Activated naive CD8-positive, alpha-beta T cell treated with anti-CD3 and anti-CD28 coated beads, Interleukin-2, amount 10 ng/mL, durations not matched to agents 7 days and 5 days (primary cell): ENCODE results near the gene AQP6. TPM values are rescaled to one million over a fixed set of nuclear protein-coding genes. Genes with fewer than 3 reads are reported as not detected.
A peak's percentile ranks its signal among the peaks of the same experiment; 100 is the strongest.

ENCODE experiments used
- ATAC-seq: fragments of 150-1000 bp; cut with Tn5 transposase; one replicate; pipeline ENCODE4 v1.10.0; 2021; ENCODE audit warnings: low read depth, moderate library complexity
- POLR2A ChIA-PET: fragments of 350-600 bp; sonication (Branson Sonifier 250); formaldehyde crosslinking; loops from one replicate; lab custom pipeline; 2021; ENCODE audit warnings: antibody characterized with exemption; lab: Charles Lee
- DNase-seq: peaks from one replicate; pipeline ENCODE4 v3.0.0; 2021
- H3K27ac Mint-ChIP-seq: one replicate; pipeline ENCODE4 v1.8.0; 2022; ENCODE audit warnings: mild to moderate bottlenecking, mixed read lengths
- H3K27me3 Mint-ChIP-seq: one replicate; pipeline ENCODE4 v1.8.0; 2022; ENCODE audit warnings: mild to moderate bottlenecking, moderate library complexity, mixed read lengths
- H3K36me3 Mint-ChIP-seq: one replicate; pipeline ENCODE4 v1.8.0; 2021; ENCODE audit warnings: mild to moderate bottlenecking, mixed read lengths
- H3K4me1 Mint-ChIP-seq: one replicate; pipeline ENCODE4 v1.8.0; 2021; ENCODE audit warnings: mixed read lengths
- H3K4me3 Mint-ChIP-seq: one replicate; pipeline ENCODE4 v1.8.0; 2022; ENCODE audit warnings: mild to moderate bottlenecking, moderate library complexity, mixed read lengths
- H3K9me3 Mint-ChIP-seq: one replicate; pipeline ENCODE4 v1.8.0; 2021; ENCODE audit warnings: mixed read lengths
- total RNA-seq, 2 experiments: library from RNA; stranded (reverse); gene quantifications; one replicate each; pipeline ENCODE4 v1.2.3, GENCODE V29; 2021

Gene AQP6
- total RNA-seq, 2 experiments from 2014 or later = not detected

DNA sequence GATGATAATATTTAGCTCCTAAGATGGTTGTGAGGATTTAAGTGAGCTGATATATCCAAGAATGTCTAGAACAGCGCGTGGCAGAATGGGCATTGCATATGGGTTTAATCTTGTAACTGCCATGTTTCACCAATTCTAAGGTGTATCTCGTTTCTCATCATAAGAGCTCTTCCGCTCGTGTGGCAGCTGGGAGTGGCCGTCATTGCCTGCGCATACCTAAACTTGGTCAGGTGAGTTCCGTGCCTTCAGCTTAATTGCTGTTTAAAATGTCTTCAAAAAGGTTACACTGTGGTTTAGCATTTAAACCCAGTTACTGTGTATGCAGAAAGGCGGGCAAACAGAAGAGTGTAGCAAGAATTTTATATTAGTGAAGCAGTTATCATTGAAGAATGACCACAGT, 26.7 kb upstream of the AQP6 start:
- Mint-ChIP-seq H3K4me3 (no peak overlapping the region), H3K27ac (no peak overlapping the region), H3K9me3 (no peaks in the 10 kb centered on the region), H3K27me3 (peaks cover 3% of the 10 kb centered on the region), H3K36me3 (no peaks in the 10 kb centered on the region), H3K4me1 (peaks cover 7% of the 10 kb centered on the region)
- POLR2A ChIA-PET = interaction anchor here (0.6 to 1.6 kb wide), 3 partner anchors 14 to 221 kb away, joined by 3 to 4 read pairs (median 3); partner anchors contain the start of gene CERS5
- ATAC-seq (no peak), DNase-seq (no peak)

DNA sequence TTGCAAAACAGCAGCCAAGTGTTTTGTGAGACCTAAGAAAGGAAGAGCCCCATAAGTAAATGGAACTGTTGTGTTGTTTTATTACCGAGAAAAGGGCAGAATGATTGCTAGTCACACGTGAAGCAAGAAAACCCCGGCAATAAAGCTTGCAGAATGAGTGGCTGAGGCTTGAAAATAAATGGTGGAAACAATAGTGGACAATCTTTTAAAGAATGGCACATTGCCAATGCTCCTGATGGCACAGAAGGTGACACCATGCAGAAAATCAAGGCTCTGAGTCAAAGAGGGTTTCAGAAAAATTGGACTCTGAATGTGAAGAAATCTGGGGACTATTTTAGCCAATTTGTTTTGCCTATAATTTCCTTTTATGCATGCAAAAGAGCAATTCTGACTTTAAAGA, 26.2 kb upstream of the AQP6 start:
- ATAC-seq = no peak
- no peak overlapping the region for H3K27ac Mint-ChIP-seq
- peaks cover 7% of the 10 kb centered on the region for H3K4me1 Mint-ChIP-seq
- no peaks in the 10 kb centered on the region for H3K36me3 Mint-ChIP-seq
- no peak overlapping the region for H3K4me3 Mint-ChIP-seq
- DNase-seq = no peak
- peaks cover 3% of the 10 kb centered on the region for H3K27me3 Mint-ChIP-seq
- no peaks in the 10 kb centered on the region for H3K9me3 Mint-ChIP-seq
- POLR2A ChIA-PET = interaction anchor here (0.6 kb wide), 1 partner anchor 166 kb away, joined by 3 read pairs; no protein-coding TSS in a partner anchor

DNA sequence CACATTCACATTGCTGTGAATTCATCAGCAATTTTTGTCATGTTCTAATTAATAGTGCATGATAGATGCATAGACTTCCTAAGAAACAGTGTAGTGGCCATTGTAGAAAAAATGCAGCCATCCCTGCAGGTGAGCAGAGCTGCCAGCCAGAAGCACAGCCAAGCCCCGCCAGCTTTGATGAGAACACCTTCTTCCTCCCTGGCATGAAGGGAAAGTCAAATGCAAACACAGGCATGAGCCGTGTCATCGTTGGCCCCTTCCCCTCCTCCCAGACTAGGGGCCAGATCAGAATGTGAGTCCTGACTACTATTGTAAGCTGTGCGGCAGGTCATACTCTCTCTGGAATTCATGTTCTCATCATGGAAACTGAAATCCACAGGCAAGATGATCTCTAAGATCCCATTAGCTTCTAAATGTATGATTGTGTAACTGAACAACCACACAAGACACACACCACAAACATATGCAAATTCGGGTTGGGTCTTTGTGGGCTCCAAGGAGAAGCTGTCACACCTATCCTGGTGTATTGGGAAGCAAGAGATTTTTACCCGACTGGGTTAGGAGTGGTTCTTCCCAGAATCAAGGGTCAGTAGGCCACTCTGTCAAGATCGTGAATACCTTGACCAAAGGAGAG, 25.0 kb upstream of the AQP6 start:
- H3K4me1 Mint-ChIP-seq = peaks cover 7% of the 10 kb centered on the region
- H3K27me3 Mint-ChIP-seq = peaks cover 3% of the 10 kb centered on the region
- no peaks in the 10 kb centered on the region for H3K9me3 Mint-ChIP-seq
- no peak overlapping the region for H3K4me3 Mint-ChIP-seq
- ATAC-seq (no peak), DNase-seq (peak; percentile 21)
- H3K27ac Mint-ChIP-seq = no peak overlapping the region
- H3K36me3 Mint-ChIP-seq = no peaks in the 10 kb centered on the region
- POLR2A ChIA-PET = no interaction called here

DNA sequence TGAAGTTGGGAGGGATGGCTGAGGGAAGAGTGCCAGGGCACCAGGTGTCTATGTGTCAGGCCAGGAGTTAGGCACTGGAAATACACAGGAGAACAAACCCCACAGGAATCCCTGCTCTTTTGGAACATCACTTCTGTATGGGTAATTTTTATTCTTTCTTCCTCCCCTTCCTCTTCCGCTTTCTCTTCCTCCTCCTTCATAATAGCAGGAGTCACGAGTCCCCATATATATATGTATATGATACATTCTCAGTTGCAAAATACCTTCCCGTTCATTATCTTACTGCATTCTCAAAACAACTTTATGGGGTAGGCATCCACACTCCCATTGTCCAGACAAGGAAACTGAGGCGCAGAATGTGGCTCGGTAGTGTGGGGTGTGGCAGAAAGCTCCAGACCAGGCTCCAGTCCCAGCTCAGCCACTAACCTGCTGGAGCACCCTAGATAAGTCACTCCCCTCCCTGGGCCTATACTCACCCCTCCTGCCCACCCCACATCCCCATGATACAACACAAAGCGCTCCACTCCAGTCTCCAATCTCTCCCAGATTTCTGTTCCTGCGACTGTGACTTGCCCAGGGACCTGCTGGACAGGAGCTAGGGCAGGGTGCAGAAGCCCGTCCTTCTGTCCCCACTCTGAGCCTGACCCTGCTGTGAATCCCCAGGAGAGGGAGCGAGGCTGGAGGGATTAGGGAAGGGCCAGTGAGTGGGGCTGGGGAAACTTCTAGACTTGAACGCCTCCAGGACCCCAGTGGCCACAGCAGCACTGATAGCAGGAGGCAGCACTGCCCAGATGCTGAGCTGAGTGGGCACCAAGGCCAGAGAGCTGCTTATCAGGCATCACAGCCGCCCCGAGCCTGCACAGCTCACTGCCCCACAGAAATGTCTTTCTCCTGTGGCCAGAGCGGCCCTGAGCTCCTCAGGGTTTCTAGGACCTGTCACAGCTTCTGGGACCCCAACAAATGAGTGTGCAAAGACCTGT, 23.6 kb upstream of the AQP6 start:
- Mint-ChIP-seq H3K27ac (no peak overlapping the region), H3K36me3 (no peaks in the 10 kb centered on the region), H3K27me3 (peaks cover 16% of the 10 kb centered on the region), H3K4me1 (peaks cover 7% of the 10 kb centered on the region), H3K9me3 (no peaks in the 10 kb centered on the region), H3K4me3 (no peak overlapping the region)
- DNase-seq = peak; percentile 21
- ATAC-seq = no peak
- POLR2A ChIA-PET = no interaction called here

DNA sequence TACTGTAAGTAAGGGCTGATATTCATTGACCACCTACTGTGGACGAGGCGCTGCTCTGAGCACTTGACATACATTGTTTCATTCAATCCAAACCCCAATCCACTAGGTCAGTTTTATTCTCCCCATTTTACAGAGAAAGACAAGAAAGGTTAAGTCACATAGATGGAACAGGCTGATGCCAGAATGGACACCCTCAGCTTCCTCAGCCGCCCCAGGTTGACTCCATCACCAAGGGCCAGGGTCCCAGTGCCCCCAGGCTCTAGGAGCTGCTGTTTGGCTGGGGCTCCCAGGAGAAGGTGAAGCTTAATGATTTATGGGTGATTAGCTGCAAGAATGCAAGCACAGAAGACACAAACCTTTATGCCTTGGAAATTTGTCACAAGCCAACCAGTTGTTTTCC, 22.9 kb upstream of the AQP6 start:
- DNase-seq (peak; percentile 6), ATAC-seq (no peak)
- Mint-ChIP-seq H3K4me3 (no peak overlapping the region), H3K4me1 (peaks cover 7% of the 10 kb centered on the region), H3K9me3 (no peaks in the 10 kb centered on the region), H3K36me3 (no peaks in the 10 kb centered on the region), H3K27ac (no peak overlapping the region), H3K27me3 (peaks cover 23% of the 10 kb centered on the region)
- POLR2A ChIA-PET = no interaction called here

DNA sequence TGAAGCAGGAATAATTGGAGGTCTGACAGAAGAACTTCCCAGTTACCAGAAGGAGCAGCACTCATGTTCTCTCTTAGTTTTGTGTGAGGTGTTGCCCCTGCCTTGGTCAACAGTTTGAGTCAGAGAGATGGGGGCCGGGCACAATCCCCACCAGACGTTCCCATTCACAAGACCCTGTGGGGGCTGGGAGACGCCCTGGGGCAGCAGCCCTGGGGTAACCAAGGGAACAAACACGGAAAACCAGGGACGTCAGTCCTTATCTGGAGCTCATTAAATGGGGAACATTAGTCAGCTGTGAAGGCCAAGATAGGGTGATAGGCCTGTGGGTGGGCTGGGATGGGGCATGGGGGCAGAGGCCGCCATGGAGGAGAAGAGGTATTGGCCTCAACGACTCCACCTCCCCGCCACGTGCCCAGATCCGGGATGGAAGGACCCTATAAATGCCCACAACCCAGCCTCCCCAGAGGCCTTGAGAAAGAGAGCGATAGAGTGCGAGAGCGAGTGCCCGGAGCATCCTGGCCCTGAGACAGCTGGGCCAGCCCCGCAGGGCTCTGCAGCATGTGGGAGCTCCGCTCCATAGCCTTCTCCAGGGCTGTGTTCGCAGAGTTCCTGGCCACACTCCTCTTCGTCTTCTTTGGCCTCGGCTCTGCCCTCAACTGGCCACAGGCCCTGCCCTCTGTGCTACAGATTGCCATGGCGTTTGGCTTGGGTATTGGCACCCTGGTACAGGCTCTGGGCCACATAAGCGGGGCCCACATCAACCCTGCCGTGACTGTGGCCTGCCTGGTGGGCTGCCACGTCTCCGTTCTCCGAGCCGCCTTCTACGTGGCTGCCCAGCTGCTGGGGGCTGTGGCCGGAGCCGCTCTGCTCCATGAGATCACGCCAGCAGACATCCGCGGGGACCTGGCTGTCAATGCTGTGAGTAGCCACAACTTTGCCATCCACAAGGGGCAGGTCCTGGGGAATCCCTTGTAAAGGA, 22.2 kb upstream of the AQP6 start, which contains the start of gene AQP2:
Gene AQP2 (plus strand): TSS at position 465 of the 979 bp plus-strand sequence. CDS start 94 bp downstream, at position 559.
- POLR2A ChIA-PET = no interaction called here
- DNase-seq = peak; percentile 19
- Mint-ChIP-seq H3K4me3 (no peak within 1 kb of the TSS), H3K4me1 (peaks cover 4% of the 10 kb centered on the region), H3K36me3 (no peaks in the 10 kb centered on the region), H3K27me3 (peaks cover 25% of the 10 kb centered on the region), H3K9me3 (no peaks in the 10 kb centered on the region), H3K27ac (no peak within 1 kb of the TSS)
- ATAC-seq = no peak

DNA sequence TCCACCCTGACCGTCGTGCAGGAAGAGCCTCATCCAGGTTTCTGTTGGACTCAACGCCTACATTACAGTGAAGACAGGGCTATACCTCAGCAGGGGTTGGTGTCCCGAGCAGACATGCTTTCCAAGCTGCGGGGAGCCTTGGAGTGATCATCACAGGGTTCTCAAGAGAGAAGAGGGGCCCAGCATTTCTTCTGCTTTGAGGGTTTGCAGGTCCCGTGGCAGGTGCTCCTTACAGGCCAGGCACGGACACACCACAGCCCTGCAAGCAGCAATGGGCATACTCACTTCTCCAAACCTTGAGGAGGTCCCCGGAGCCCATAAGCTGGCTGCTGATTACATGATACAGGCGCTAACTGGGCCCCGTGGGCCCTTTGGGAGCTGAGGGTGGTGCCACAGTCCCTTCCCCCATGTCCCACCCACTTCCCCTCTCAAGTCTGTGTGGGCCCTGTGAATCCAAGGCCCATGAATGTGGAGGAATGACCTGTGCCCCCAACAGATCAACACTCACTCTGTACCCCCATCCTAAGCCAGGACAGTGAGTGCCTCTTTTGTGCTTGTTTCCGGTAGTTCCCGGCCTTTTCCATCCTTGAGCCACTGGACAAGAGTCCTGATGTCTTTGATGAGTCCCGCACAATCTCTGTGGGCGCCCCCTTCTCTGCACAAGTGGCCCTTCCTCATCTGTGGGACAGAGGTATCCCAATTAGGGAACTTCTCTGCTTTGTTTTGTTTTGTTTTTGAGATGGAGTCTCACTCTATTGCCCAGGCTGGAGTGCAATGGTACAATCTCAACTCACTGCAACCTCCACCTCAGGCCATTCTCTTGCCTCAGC, 21.1 kb upstream of the AQP6 start:
- H3K4me3 Mint-ChIP-seq = no peak overlapping the region
- H3K4me1 Mint-ChIP-seq = no peaks in the 10 kb centered on the region
- DNase-seq (peak; percentile 21), ATAC-seq (no peak)
- H3K27ac Mint-ChIP-seq = no peak overlapping the region
- no peaks in the 10 kb centered on the region for H3K36me3 Mint-ChIP-seq
- POLR2A ChIA-PET = no interaction called here
- H3K27me3 Mint-ChIP-seq = peaks cover 35% of the 10 kb centered on the region
- no peaks in the 10 kb centered on the region for H3K9me3 Mint-ChIP-seq

DNA sequence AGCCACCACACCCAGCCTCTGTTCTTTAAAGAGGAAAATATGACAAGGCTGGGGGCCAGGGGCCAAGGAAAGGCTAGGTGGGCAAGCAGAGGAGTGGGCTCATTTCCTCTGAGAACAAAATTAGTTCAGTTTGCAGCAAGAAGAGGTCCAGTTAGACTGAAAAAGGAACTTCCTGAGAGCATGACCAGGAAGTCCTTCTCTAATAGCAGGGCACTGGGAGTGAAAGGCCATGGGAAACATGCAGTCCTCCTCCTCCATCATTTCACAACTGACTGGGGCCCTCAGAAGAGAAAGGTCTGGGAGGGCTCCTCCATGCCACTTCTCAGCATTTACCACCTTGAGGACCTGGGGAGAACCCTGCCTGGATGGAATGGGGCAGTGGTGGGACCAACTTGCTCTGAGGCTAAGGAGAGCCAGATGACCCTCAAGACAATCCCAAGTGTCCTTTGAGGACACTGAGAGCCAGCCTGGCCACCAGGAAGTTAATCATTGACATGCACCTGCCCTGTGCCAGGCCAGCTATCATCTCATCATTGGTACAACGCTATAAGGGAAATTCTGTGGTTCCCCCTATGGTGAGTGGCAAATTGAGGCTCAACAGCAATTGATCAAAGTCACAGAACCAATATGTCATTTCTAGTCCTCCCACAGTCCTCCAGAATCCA, 20.2 kb upstream of the AQP6 start:
- DNase-seq (peak; percentile 10), ATAC-seq (no peak)
- Mint-ChIP-seq H3K9me3 (no peaks in the 10 kb centered on the region), H3K4me1 (no peaks in the 10 kb centered on the region), H3K4me3 (no peak overlapping the region), H3K27me3 (peaks cover 43% of the 10 kb centered on the region), H3K27ac (no peak overlapping the region), H3K36me3 (no peaks in the 10 kb centered on the region)
- POLR2A ChIA-PET = no interaction called here

DNA sequence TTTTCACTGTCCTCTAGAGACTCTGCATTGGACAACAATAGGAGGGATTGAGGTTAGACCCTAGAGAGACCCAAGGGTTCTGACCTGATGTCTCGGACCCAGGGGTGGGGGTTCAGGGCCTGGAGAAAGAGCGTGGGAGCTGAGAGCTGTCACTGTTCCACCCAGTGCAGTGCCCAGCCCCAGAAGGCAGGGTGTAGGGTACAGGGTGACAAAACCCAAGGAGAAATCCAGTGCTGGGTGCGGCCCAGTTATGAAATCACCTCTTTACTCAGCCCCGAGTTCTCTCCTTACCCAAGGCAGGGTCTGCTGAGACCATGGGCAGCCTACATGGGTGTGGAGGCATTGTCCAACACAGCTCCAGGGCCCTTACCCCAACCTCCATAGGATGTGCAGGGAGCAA, 19.6 kb upstream of the AQP6 start:
- Mint-ChIP-seq H3K36me3 (no peaks in the 10 kb centered on the region), H3K27ac (no peak overlapping the region), H3K27me3 (peaks cover 47% of the 10 kb centered on the region), H3K4me1 (no peaks in the 10 kb centered on the region), H3K9me3 (no peaks in the 10 kb centered on the region), H3K4me3 (no peak overlapping the region)
- POLR2A ChIA-PET = no interaction called here
- no peak for ATAC-seq
- DNase-seq = no peak

DNA sequence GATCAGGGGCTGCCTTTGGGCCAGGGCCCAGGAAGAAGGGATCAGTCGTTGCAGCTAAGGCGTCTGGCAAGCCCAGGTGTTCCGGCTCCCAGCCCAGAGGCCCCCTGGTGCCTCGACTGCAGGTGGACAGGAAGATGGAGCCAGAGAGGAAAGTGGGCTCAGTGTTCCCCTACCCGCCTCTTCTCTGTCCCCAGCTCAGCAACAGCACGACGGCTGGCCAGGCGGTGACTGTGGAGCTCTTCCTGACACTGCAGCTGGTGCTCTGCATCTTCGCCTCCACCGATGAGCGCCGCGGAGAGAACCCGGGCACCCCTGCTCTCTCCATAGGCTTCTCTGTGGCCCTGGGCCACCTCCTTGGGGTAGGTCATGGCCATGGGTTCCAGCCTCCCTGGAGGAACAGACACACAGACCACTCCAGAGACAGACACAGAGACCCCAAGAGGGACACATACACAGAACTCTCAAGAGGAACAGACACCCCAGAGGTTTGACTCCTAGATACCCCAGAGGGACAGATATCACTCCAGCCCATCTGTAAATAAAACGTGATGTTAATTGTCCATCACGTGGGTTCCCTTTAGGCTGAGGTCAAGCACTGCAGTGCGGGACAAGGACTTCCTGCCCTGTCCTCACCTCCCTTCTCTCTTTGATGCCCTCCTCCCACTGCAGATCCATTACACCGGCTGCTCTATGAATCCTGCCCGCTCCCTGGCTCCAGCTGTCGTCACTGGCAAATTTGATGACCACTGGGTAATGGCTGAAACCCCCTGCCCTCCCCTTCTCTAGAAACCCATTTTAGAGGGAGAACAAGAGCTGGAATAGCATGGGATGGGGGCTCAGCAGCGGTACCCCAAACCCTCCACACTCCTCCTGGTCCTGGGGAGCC, 18.5 kb upstream of the AQP6 start:
- POLR2A ChIA-PET = no interaction called here
- H3K27ac Mint-ChIP-seq = no peak overlapping the region
- H3K36me3 Mint-ChIP-seq = no peaks in the 10 kb centered on the region
- no peaks in the 10 kb centered on the region for H3K9me3 Mint-ChIP-seq
- H3K27me3 Mint-ChIP-seq = peaks cover 57% of the 10 kb centered on the region
- DNase-seq (no peak), ATAC-seq (no peak)
- H3K4me3 Mint-ChIP-seq = no peak overlapping the region
- no peaks in the 10 kb centered on the region for H3K4me1 Mint-ChIP-seq
